A673 (cell line): ENCODE measurements around the gene CSTPP1. TPM values are rescaled to one million over a fixed set of nuclear protein-coding genes. Genes with fewer than 3 reads are reported as not detected.

Source experiments
- BruUV-seq: library from RNA; stranded (reverse); fragments of 400-500 nt; replicated peaks from 2 replicates; lab custom pipeline; 2021; lab: Mats Ljungman, UMichigan
- CTCF ChIA-PET: fragments of 300-600 bp; sonication (Branson Sonifier 250); formaldehyde crosslinking; loops from one replicate; lab custom pipeline; 2022; ENCODE audit warnings: antibody characterized with exemption; lab: Charles Lee
- POLR2A ChIA-PET: fragments of 300-600 bp; sonication (Branson Sonifier 250); formaldehyde crosslinking; loops from one replicate; lab custom pipeline; 2022; ENCODE audit warnings: antibody characterized with exemption; ENCODE audit not compliant: low non-redundant PET; lab: Charles Lee
- DNase-seq: peaks from one replicate; pipeline ENCODE4 v3.0.0-alpha.2; 2015; ENCODE audit warnings: low spot score
- H3K27ac ChIP-seq: fragments of 200-600 bp; sonication (generic); 2 replicates; pipeline ENCODE4 v1.5.1; 2016; ENCODE audit warnings: mixed run types, low read depth, mild to moderate bottlenecking, mixed read lengths, antibody characterized with exemption, low read length; ENCODE audit not compliant: poor library complexity, severe bottlenecking
- H3K27me3 ChIP-seq: fragments of 200-600 bp; sonication (generic); replicated peaks from 2 replicates; pipeline ENCODE4 v1.6.1; 2017; ENCODE audit warnings: mixed run types, low read depth, mild to moderate bottlenecking, mixed read lengths, antibody characterized with exemption, low read length; ENCODE audit not compliant: insufficient read depth, poor library complexity
- H3K36me3 ChIP-seq: fragments of 200-600 bp; sonication (generic); 2 replicates; pipeline ENCODE4 v1.6.1; 2016; ENCODE audit warnings: mixed run types, mild to moderate bottlenecking, mixed read lengths, antibody characterized with exemption, low read length; ENCODE audit not compliant: insufficient read depth, poor library complexity, severe bottlenecking
- H3K4me1 ChIP-seq: fragments of 200-600 bp; sonication (generic); 2 replicates; pipeline ENCODE4 v1.6.1; 2017; ENCODE audit warnings: mixed run types, mild to moderate bottlenecking, mixed read lengths, antibody characterized with exemption, low read length; ENCODE audit not compliant: insufficient read depth, poor library complexity, severe bottlenecking
- H3K4me3 ChIP-seq: fragments of 200-600 bp; sonication (generic); 2 replicates; pipeline ENCODE4 v1.5.1; 2016; ENCODE audit warnings: low read depth, mixed run types, mild to moderate bottlenecking, mixed read lengths, low read length; ENCODE audit not compliant: poor library complexity, severe bottlenecking
- H3K9me3 ChIP-seq: fragments of 200-600 bp; sonication (generic); 2 replicates; pipeline ENCODE4 v1.6.1; 2016; ENCODE audit warnings: mixed run types, low read depth, mild to moderate bottlenecking, mixed read lengths, antibody characterized with exemption, low read length; ENCODE audit not compliant: poor library complexity, severe bottlenecking
- CTCF ChIP-seq: fragments of 300-800, 200-600 bp; sonication (generic); conservative IDR thresholded peaks from 2 replicates; pipeline ENCODE4 v1.5.1; 2017; ENCODE audit warnings: low read depth, mild to moderate bottlenecking, antibody characterized with exemption, low read length, moderate library complexity, mixed read lengths
- EZH2 ChIP-seq: fragments of 200-600 bp; sonication (generic); IDR thresholded peaks from 2 replicates; pipeline ENCODE4 v1.6.1; 2017; ENCODE audit warnings: borderline replicate concordance, low read depth, mild to moderate bottlenecking, mixed read lengths, antibody characterized with exemption, low read length; ENCODE audit not compliant: poor library complexity, severe bottlenecking
- intact Hi-C: fragments of 100-400 bp; cut with micrococcal nuclease; formaldehyde crosslinking; loops from one replicate; pipeline ENCODE4 v1.10.0; 2022; ENCODE audit not compliant: unreplicated experiment
- total RNA-seq: library from RNA; stranded (reverse); gene quantifications from 2 replicates; pipeline ENCODE4 v1.2.3, GENCODE V29; 2021

Gene CSTPP1
- total RNA-seq, 1 experiment from 2014 or later = 79.3 TPM

- peak overlapping the region; percentile 72 for H3K4me3 ChIP-seq
- TF ChIP-seq CTCF (no peak), EZH2 (no peak)
- no peaks in the 10 kb centered on the region for H3K9me3 ChIP-seq
- no peak for DNase-seq
- ChIA-PET POLR2A (no interaction called here), CTCF (interaction anchor here (0.8 to 2.3 kb wide), 3 partner anchors 39 to 177 kb away, joined by 3 to 11 read pairs (median 9); no protein-coding TSS in a partner anchor)
- peaks cover 40% of the 10 kb centered on the region for H3K36me3 ChIP-seq
- intact Hi-C loops = loop anchor here (1.0 to 5.0 kb wide), 8 partner anchors 69 to 674 kb away; partner anchors contain the start of gene ACP2
- no TSS peak for BruUV-seq
- H3K27ac ChIP-seq = peak overlapping the region; percentile 93
- H3K27me3 ChIP-seq = no peaks in the 10 kb centered on the region
- H3K4me1 ChIP-seq = peaks cover 16% of the 10 kb centered on the region
Observed at GRCh38 chr11:47177846-47178245, 241.3 kb downstream of the CSTPP1 start.

GRCh38 chr11:47178316-47178715 lies 241.8 kb downstream of the CSTPP1 start:
- ChIA-PET POLR2A (interaction anchor here (0.7 kb wide), 1 partner anchor 276 kb away, joined by 4 read pairs; no protein-coding TSS in a partner anchor), CTCF (interaction anchor here (0.8 to 2.3 kb wide), 3 partner anchors 38 to 177 kb away, joined by 3 to 11 read pairs (median 9); no protein-coding TSS in a partner anchor)
- TF ChIP-seq EZH2 (no peak), CTCF (no peak)

GRCh38 chr11:47178737-47179654 lies 242.4 kb downstream of the CSTPP1 start:
- no TSS peak for BruUV-seq
- CTCF ChIA-PET = interaction anchor here (0.8 to 2.3 kb wide), 10 partner anchors 9 to 176 kb away, joined by 3 to 11 read pairs (median 4); no protein-coding TSS in a partner anchor
- intact Hi-C loops = loop anchor here (5.0 kb wide), 3 partner anchors 68 to 673 kb away; partner anchors contain the start of gene ACP2
- no peaks in the 10 kb centered on the region for H3K9me3 ChIP-seq
- no peak for TF ChIP-seq EZH2
- no peak for TF ChIP-seq CTCF
- peaks cover 16% of the 10 kb centered on the region for H3K4me1 ChIP-seq
- no peaks in the 10 kb centered on the region for H3K27me3 ChIP-seq
- H3K4me3 ChIP-seq = no peak overlapping the region
- H3K36me3 ChIP-seq = peaks cover 29% of the 10 kb centered on the region
- peak overlapping the region; percentile 93 for H3K27ac ChIP-seq
- POLR2A ChIA-PET = interaction anchor here (0.7 kb wide), 1 partner anchor 275 kb away, joined by 4 read pairs; no protein-coding TSS in a partner anchor
- DNase-seq = no peak

More at GRCh38 chr11:47178316-47178715, 241.8 kb downstream of the CSTPP1 start:
- peaks cover 16% of the 10 kb centered on the region for H3K4me1 ChIP-seq
- H3K36me3 ChIP-seq = peaks cover 36% of the 10 kb centered on the region
- no peak for DNase-seq
- BruUV-seq = no TSS peak
- H3K27ac ChIP-seq = peak overlapping the region; percentile 93
- no peaks in the 10 kb centered on the region for H3K9me3 ChIP-seq
- intact Hi-C loops = loop anchor here (5.0 kb wide), 3 partner anchors 69 to 674 kb away; partner anchors contain the start of gene ACP2
- no peak overlapping the region for H3K4me3 ChIP-seq
- H3K27me3 ChIP-seq = no peaks in the 10 kb centered on the region
